DOHH2 (cell line): ENCODE results near the gene SCN4A.

ENCODE experiments used
- H3F3A ChIP-seq: fragments of 200-600 bp; sonication (generic), shearing (Covaris generic); 2 replicates; pipeline ENCODE4 v1.6.0; 2016; ENCODE audit warnings: antibody characterized with exemption, mild to moderate bottlenecking; ENCODE audit not compliant: control insufficient read depth, insufficient read depth
- H3K27ac ChIP-seq: fragments of 200-600 bp; sonication (generic); 2 replicates; pipeline ENCODE4 v1.5.1; 2014; ENCODE audit warnings: low read depth, mild to moderate bottlenecking, low read length, moderate library complexity
- H3K27me3 ChIP-seq: fragments of 200-600 bp; sonication (generic); 2 replicates; pipeline ENCODE4 v1.6.1; 2014; ENCODE audit warnings: mild to moderate bottlenecking, low read length, mixed read lengths; ENCODE audit not compliant: control insufficient read depth
- H3K36me3 ChIP-seq: fragments of 200-600 bp; sonication (generic); 2 replicates; pipeline ENCODE4 v1.6.1; 2014; ENCODE audit warnings: mild to moderate bottlenecking, low read length, moderate library complexity, mixed read lengths; ENCODE audit not compliant: control insufficient read depth
- H3K4me1 ChIP-seq: fragments of 200-600 bp; sonication (generic); 2 replicates; pipeline ENCODE4 v1.6.1; 2014; ENCODE audit warnings: mild to moderate bottlenecking, low read length, mixed read lengths; ENCODE audit not compliant: control insufficient read depth
- H3K4me2 ChIP-seq: fragments of 200-600 bp; sonication (generic); 2 replicates; pipeline ENCODE4 v1.6.0; 2014; ENCODE audit warnings: mild to moderate bottlenecking, low read length, moderate library complexity
- H3K4me3 ChIP-seq: fragments of 200-600 bp; sonication (generic); 2 replicates; pipeline ENCODE4 v1.5.1; 2014; ENCODE audit warnings: mild to moderate bottlenecking, low read length, mixed read lengths
- H3K79me2 ChIP-seq: fragments of 200-600 bp; sonication (generic); 2 replicates; pipeline ENCODE4 v1.6.1; 2014; ENCODE audit warnings: mild to moderate bottlenecking, low read length, mixed read lengths; ENCODE audit not compliant: control insufficient read depth
- H3K9me2 ChIP-seq: fragments of 200-600 bp; sonication (generic); replicated peaks from 2 replicates; pipeline ENCODE4 v1.6.1; 2014; ENCODE audit warnings: mild to moderate bottlenecking, low read length, mixed read lengths; ENCODE audit not compliant: control insufficient read depth
- H3K9me3 ChIP-seq: fragments of 200-600 bp; sonication (generic); 2 replicates; pipeline ENCODE4 v1.6.1; 2014; ENCODE audit warnings: antibody characterized with exemption, low read length, mixed read lengths; ENCODE audit not compliant: control insufficient read depth, insufficient read depth
- H4K20me1 ChIP-seq: fragments of 200-600 bp; sonication (generic); 2 replicates; pipeline ENCODE4 v1.6.0; 2014; ENCODE audit warnings: low read depth, mild to moderate bottlenecking, antibody characterized with exemption, low read length, moderate library complexity; ENCODE audit not compliant: control insufficient read depth, insufficient read depth
- EZH2phosphoT487 ChIP-seq: fragments of 200-600 bp; sonication (generic); IDR thresholded peaks from 2 replicates; pipeline ENCODE4 v1.6.1; 2017; ENCODE audit warnings: borderline replicate concordance, mild to moderate bottlenecking, antibody characterized with exemption, low read length, moderate library complexity, mixed read lengths
- TF ChIP-seq, protein P1 (sequence below): fragments of 200-600 bp; sonication (generic); IDR thresholded peaks from one replicate; pipeline ENCODE4 v1.5.1; 2014; ENCODE audit warnings: antibody characterized with exemption, mild to moderate bottlenecking, low read depth, low read length; ENCODE audit not compliant: poor library complexity, severe bottlenecking

The SCN4A gene

DNA sequence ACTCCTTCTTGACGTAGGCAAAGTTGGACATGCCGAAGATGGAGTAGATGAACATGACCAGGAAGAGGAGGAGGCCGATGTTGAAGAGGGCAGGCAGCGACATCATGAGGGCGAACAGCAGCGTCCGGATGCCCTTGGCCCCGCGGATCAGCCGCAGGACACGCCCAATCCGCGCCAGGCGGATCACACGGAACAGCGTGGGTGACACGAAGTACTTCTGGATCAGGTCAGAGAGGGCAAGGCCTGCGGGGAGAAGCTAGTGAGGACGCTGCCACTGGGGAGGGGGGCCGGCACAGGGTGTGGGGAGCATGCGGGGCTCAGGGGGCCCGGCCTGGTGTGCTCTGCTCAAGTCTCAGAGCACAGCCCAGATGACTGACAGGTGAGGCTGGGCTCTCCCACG, 31.0 kb downstream of the SCN4A start:
- no peak for TF ChIP-seq EZH2phosphoT487
- TF ChIP-seq, protein P1, sequence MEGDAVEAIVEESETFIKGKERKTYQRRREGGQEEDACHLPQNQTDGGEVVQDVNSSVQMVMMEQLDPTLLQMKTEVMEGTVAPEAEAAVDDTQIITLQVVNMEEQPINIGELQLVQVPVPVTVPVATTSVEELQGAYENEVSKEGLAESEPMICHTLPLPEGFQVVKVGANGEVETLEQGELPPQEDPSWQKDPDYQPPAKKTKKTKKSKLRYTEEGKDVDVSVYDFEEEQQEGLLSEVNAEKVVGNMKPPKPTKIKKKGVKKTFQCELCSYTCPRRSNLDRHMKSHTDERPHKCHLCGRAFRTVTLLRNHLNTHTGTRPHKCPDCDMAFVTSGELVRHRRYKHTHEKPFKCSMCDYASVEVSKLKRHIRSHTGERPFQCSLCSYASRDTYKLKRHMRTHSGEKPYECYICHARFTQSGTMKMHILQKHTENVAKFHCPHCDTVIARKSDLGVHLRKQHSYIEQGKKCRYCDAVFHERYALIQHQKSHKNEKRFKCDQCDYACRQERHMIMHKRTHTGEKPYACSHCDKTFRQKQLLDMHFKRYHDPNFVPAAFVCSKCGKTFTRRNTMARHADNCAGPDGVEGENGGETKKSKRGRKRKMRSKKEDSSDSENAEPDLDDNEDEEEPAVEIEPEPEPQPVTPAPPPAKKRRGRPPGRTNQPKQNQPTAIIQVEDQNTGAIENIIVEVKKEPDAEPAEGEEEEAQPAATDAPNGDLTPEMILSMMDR, result no peak
- Histone ChIP-seq H3K9me3 (no peaks in the 10 kb centered on the region), H3F3A (peaks cover 7% of the 10 kb centered on the region; the same call in 1 of the 2 replicates), H3K4me2 (no peak overlapping the region), H3K79me2 (no peaks in the 10 kb centered on the region), H4K20me1 (no peaks in the 10 kb centered on the region), H3K27ac (no peak overlapping the region), H3K4me3 (no peak overlapping the region), H3K27me3 (no peaks in the 10 kb centered on the region), H3K36me3 (no peaks in the 10 kb centered on the region), H3K4me1 (peaks cover 61% of the 10 kb centered on the region), H3K9me2 (no peaks in the 10 kb centered on the region)

- H3K9me3 ChIP-seq, result no peaks in the 10 kb centered on the region
- H3K79me2 ChIP-seq, result no peaks in the 10 kb centered on the region
- peaks cover 61% of the 10 kb centered on the region for H3K4me1 ChIP-seq
- H3K36me3 ChIP-seq, result no peaks in the 10 kb centered on the region
- TF ChIP-seq EZH2phosphoT487, result no peak
- TF ChIP-seq, protein P1, result no peak
- H3K27me3 ChIP-seq, result no peaks in the 10 kb centered on the region
- H3K27ac ChIP-seq, result no peak overlapping the region
- no peak overlapping the region for H3K4me2 ChIP-seq
- no peaks in the 10 kb centered on the region for H3K9me2 ChIP-seq
- H3K4me3 ChIP-seq, result no peak overlapping the region
- peaks cover 7% of the 10 kb centered on the region; the same call in 1 of the 2 replicates for H3F3A ChIP-seq
- no peaks in the 10 kb centered on the region for H4K20me1 ChIP-seq
Measured at GRCh38 chr17:63941162-63941561, 31.6 kb downstream of the SCN4A start.

GRCh38 chr17:63940584-63940983, 32.1 kb downstream of the SCN4A start:
- peaks cover 61% of the 10 kb centered on the region for H3K4me1 ChIP-seq
- H3K9me3 ChIP-seq, result no peaks in the 10 kb centered on the region
- H3K36me3 ChIP-seq, result no peaks in the 10 kb centered on the region
- no peaks in the 10 kb centered on the region for H3K27me3 ChIP-seq
- no peak overlapping the region for H3K27ac ChIP-seq
- no peaks in the 10 kb centered on the region for H3K9me2 ChIP-seq
- peaks cover 6% of the 10 kb centered on the region; the same call in 1 of the 2 replicates for H3F3A ChIP-seq
- TF ChIP-seq EZH2phosphoT487, result no peak
- TF ChIP-seq, protein P1, result no peak
- H4K20me1 ChIP-seq, result no peaks in the 10 kb centered on the region
- H3K79me2 ChIP-seq, result no peaks in the 10 kb centered on the region
- H3K4me3 ChIP-seq, result no peak overlapping the region
- H3K4me2 ChIP-seq, result no peak overlapping the region

- Histone ChIP-seq H3K9me3 (no peaks in the 10 kb centered on the region), H3K79me2 (no peaks in the 10 kb centered on the region), H3K36me3 (no peaks in the 10 kb centered on the region), H3K4me3 (no peak overlapping the region), H4K20me1 (no peaks in the 10 kb centered on the region), H3K9me2 (no peaks in the 10 kb centered on the region), H3K27me3 (no peaks in the 10 kb centered on the region), H3K4me1 (peaks cover 61% of the 10 kb centered on the region), H3K4me2 (no peak overlapping the region), H3K27ac (no peak overlapping the region), H3F3A (peaks cover 8% of the 10 kb centered on the region; the same call in 1 of the 2 replicates)
- TF ChIP-seq, protein P1, result no peak
- TF ChIP-seq EZH2phosphoT487, result no peak
Measured at GRCh38 chr17:63939884-63940283, 32.8 kb downstream of the SCN4A start.
